ENCODE results near the gene DNLZ.

Gene DNLZ

DNA sequence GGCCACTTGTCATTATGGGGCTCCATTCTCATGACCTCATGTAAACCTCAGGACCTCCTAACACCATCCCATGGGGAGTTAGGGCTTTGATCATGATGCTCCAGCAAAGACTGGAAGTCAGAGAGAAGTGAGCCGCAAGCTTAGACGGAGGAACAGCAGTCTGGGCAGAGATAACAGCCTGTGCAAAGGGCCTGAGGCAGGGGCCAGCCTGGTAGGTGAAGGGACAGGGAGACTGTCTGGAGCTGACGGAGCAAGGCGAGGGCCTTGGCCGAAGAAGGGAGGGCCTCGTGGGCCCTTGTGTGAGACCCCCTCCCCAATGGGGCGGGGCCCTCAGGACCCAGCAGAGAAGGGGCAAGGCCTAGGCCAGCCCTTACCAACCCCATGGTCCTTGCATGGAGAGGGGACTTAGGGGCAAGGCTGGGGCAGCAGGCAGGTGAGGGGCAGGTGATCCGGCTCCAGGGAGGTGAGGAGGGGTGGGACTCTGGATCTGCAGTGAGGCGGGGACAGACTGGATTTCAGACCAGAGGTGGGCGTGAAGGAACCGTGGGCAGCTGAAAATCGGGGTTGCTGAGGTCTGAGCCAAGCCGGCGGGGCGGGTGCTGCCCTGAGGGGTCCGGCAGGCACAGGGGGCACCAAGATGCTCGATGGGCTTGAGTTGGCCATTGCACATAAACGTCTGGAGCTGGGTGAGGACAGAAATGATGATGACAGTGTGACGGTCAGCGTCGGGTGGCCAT, 18.8 kb downstream of the DNLZ start:
- no peak overlapping the region for H3K4me2 ChIP-seq (ENCODE audit: low read length)
- H3K36me3 ChIP-seq (ENCODE audit: control insufficient read depth, insufficient read depth, low read length): no peaks in the 10 kb centered on the region
- H3K79me2 ChIP-seq: no peaks in the 10 kb centered on the region
- H3K9me3 ChIP-seq (ENCODE audit: control insufficient read depth, low read length): no peaks in the 10 kb centered on the region
- H3K27me3 ChIP-seq (ENCODE audit: control insufficient read depth, insufficient read depth, low read length): no peaks in the 10 kb centered on the region
- TF ChIP-seq, protein P1, sequence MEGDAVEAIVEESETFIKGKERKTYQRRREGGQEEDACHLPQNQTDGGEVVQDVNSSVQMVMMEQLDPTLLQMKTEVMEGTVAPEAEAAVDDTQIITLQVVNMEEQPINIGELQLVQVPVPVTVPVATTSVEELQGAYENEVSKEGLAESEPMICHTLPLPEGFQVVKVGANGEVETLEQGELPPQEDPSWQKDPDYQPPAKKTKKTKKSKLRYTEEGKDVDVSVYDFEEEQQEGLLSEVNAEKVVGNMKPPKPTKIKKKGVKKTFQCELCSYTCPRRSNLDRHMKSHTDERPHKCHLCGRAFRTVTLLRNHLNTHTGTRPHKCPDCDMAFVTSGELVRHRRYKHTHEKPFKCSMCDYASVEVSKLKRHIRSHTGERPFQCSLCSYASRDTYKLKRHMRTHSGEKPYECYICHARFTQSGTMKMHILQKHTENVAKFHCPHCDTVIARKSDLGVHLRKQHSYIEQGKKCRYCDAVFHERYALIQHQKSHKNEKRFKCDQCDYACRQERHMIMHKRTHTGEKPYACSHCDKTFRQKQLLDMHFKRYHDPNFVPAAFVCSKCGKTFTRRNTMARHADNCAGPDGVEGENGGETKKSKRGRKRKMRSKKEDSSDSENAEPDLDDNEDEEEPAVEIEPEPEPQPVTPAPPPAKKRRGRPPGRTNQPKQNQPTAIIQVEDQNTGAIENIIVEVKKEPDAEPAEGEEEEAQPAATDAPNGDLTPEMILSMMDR (IDR thresholded peaks at IDR 0.05): no peak
- H3K4me3 ChIP-seq (ENCODE audit: low read depth, low read length): no peak overlapping the region
- H3K4me1 ChIP-seq: peaks cover 5% of the 10 kb centered on the region
- no peak overlapping the region for H2AFZ ChIP-seq
- H3K9ac ChIP-seq: no peak overlapping the region
- no peak overlapping the region for H3K27ac ChIP-seq

DNA sequence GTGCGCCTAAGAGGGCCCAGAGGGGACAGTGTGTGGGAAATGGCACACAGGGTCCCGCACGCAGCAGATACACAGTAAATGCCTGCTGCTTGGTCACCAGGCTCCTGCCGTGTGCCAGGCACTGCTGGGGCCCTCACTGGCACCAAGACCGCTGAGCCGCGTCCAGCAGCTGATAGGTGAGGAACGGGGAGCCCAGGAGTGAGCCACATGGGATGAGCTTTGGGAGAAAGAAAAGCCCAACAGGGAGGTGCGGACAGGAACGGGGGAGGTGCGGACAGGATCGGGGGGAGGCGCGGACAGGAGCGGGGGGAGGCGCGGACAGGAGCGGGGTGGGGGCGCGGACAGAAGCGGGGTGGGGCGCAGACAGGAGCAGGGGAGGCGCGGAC, 19.7 kb downstream of the DNLZ start:
- H3K27me3 ChIP-seq (ENCODE audit: control insufficient read depth, insufficient read depth, low read length): no peaks in the 10 kb centered on the region
- H3K4me3 ChIP-seq (ENCODE audit: low read depth, low read length): peak overlapping the region; percentile 47
- peak overlapping the region; percentile 83 for H3K4me2 ChIP-seq (ENCODE audit: low read length)
- no peaks in the 10 kb centered on the region for H3K79me2 ChIP-seq
- TF ChIP-seq, protein P1 (IDR thresholded peaks at IDR 0.05): no peak
- H2AFZ ChIP-seq: no peak overlapping the region
- no peak overlapping the region for H3K27ac ChIP-seq
- H3K4me1 ChIP-seq: peaks cover 5% of the 10 kb centered on the region
- H3K9ac ChIP-seq: no peak overlapping the region
- H3K9me3 ChIP-seq (ENCODE audit: control insufficient read depth, low read length): no peaks in the 10 kb centered on the region
- no peaks in the 10 kb centered on the region for H3K36me3 ChIP-seq (ENCODE audit: control insufficient read depth, insufficient read depth, low read length)

DNA sequence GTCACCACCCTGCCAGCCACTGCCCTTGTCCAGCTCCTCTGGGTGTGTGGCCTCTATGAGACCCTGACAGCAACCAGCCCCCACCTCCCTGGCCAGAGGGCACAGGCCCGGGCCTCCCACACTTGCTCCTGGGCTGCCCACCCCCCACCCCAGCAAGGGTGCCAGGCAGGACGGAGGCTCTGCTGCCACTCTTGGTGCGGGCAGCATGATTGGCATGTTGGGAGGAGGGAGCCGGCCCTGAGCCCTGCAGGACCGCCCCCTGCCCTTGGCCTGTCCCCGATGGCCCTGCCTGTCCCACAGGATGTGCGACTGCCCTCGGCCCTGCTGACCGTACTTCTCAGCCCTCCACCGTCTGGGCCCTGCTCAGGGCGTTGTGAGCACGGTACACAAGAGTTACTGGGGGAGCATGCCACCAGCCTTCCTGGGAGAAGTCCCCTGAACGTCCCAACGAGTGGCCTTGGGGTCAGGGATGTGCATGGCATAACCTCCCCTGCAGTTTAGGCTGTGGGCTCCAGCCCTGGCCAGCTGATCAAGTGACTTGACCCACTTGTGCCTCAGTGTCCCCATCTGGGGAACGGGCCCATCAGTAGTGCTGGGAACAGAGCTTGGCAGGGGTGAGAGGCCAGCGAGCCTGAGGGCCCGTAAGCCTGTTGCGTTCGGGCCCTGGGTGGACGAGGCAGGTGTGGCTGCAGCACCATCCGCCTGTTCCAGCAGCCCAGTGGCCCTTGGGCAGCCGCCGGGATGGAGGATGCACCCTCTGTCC, 20.2 kb downstream of the DNLZ start:
- H3K4me3 ChIP-seq (ENCODE audit: low read depth, low read length): peak overlapping the region; percentile 47
- H3K36me3 ChIP-seq (ENCODE audit: control insufficient read depth, insufficient read depth, low read length): no peaks in the 10 kb centered on the region
- H3K27me3 ChIP-seq (ENCODE audit: control insufficient read depth, insufficient read depth, low read length): no peaks in the 10 kb centered on the region
- H3K4me1 ChIP-seq: peaks cover 5% of the 10 kb centered on the region
- no peaks in the 10 kb centered on the region for H3K9me3 ChIP-seq (ENCODE audit: control insufficient read depth, low read length)
- peak overlapping the region; percentile 75 for H2AFZ ChIP-seq
- no peaks in the 10 kb centered on the region for H3K79me2 ChIP-seq
- TF ChIP-seq, protein P1 (IDR thresholded peaks at IDR 0.05): no peak
- no peak overlapping the region for H3K9ac ChIP-seq
- peak overlapping the region; percentile 83 for H3K4me2 ChIP-seq (ENCODE audit: low read length)
- no peak overlapping the region for H3K27ac ChIP-seq

DNA sequence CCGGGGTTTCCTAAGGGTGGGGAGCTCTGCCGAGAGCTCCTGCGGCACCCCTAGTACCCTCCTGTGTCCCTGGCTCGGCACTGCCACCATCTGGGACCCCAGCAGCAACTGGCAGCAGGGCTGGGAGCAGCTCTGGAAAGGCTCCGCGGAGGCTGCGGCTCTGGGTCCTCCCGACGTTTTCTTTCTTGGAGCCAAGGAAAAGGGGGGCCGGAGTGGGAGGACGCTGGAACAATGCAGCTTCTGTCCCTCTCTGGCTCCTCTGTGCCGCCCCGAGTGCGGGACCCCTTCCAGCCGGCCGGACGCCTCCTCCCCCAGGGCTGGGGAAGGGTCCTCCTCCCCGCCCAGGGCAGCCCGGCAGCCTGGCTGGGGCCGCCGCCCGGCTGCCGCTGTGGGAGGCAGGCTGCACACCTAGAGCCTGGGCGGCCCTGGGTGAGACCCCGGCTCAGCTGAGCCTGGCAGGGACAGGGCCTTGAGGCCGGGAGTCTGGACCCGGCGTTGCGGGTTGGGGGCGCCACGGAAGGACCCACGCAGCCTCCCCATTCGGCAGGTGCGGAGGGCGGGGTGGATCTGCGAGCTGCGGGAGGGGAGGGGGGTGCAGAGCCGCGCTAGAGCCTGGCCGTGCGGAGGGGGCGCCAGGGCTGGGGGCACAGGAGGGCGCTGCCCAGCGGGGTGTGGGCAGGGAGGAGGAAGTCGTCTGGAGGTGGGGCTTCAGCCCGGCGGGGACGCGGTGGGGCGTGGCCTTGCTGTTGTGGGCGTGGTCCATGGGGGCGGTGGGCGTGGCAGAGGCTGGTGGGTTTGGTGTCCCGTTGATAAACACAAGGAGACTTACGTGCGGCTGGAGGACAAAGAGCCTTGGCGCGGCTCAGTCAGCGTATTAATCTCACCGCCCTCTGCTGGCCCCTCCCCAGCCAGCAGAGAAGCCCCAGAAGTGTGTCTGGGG, 21.1 kb downstream of the DNLZ start:
- H3K4me3 ChIP-seq (ENCODE audit: low read depth, low read length): peak overlapping the region; percentile 47
- TF ChIP-seq, protein P1 (IDR thresholded peaks at IDR 0.05): no peak
- peak overlapping the region; percentile 75 for H2AFZ ChIP-seq
- peaks cover 5% of the 10 kb centered on the region for H3K4me1 ChIP-seq
- H3K27me3 ChIP-seq (ENCODE audit: control insufficient read depth, insufficient read depth, low read length): no peaks in the 10 kb centered on the region
- peak overlapping the region; percentile 83 for H3K4me2 ChIP-seq (ENCODE audit: low read length)
- no peaks in the 10 kb centered on the region for H3K79me2 ChIP-seq
- H3K9ac ChIP-seq: no peak overlapping the region
- no peaks in the 10 kb centered on the region for H3K36me3 ChIP-seq (ENCODE audit: control insufficient read depth, insufficient read depth, low read length)
- H3K9me3 ChIP-seq (ENCODE audit: control insufficient read depth, low read length): no peaks in the 10 kb centered on the region
- no peak overlapping the region for H3K27ac ChIP-seq
